Lower leg skin (tissue), 3 donors: ENCODE data around the gene KRTAP12-1.

Experiments used
- POLR2A ChIP-seq, 2 donors: fragments of 450-650 bp; IDR thresholded peaks; one replicate each; pipeline ENCODE4 v1.6.1; 2016 to 2017; ENCODE audit warnings: antibody characterized with exemption in 2 of 2, mild to moderate bottlenecking in 1 of 2, moderate library complexity in 1 of 2
- TF ChIP-seq, protein P1 (sequence below), 3 donors: fragments of 450-650 bp; IDR thresholded peaks; one replicate each; pipeline ENCODE4 v1.5.1; 2016; ENCODE audit warnings: antibody characterized with exemption in 3 of 3, mild to moderate bottlenecking in 3 of 3, moderate library complexity in 2 of 3

GRCh38 chr21:44727757-44728156 is 45.8 kb upstream of the KRTAP12-1 start:
- TF ChIP-seq POLR2A (IDR thresholded peaks at IDR 0.05) = no peak
- TF ChIP-seq, protein P1, sequence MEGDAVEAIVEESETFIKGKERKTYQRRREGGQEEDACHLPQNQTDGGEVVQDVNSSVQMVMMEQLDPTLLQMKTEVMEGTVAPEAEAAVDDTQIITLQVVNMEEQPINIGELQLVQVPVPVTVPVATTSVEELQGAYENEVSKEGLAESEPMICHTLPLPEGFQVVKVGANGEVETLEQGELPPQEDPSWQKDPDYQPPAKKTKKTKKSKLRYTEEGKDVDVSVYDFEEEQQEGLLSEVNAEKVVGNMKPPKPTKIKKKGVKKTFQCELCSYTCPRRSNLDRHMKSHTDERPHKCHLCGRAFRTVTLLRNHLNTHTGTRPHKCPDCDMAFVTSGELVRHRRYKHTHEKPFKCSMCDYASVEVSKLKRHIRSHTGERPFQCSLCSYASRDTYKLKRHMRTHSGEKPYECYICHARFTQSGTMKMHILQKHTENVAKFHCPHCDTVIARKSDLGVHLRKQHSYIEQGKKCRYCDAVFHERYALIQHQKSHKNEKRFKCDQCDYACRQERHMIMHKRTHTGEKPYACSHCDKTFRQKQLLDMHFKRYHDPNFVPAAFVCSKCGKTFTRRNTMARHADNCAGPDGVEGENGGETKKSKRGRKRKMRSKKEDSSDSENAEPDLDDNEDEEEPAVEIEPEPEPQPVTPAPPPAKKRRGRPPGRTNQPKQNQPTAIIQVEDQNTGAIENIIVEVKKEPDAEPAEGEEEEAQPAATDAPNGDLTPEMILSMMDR (IDR thresholded peaks at IDR 0.05) = no peak
